Kidney (tissue), 14 donors: ENCODE results near the gene SPO11. TPM values are rescaled to one million over a fixed set of nuclear protein-coding genes. Genes with fewer than 3 reads are reported as not detected.

ENCODE experiments used
- DNase-seq, 5 donors: peaks; one replicate each; pipeline ENCODE4 v3.0.0-alpha.2; 2013 to 2020
- FAIRE-seq: peaks from 2 replicates; lab custom pipeline; 2012; peaks lifted over from hg19 to GRCh38; lab: Jason Lieb, UNC
- H3K27ac ChIP-seq, 2 donors: one replicate each; pipeline ENCODE4 v1.7.0; 2013; ENCODE audit warnings: low read depth in 2 of 2, low read length in 2 of 2, inconsistent platforms in 1 of 2
- H3K27me3 ChIP-seq: one replicate; pipeline ENCODE4 v1.7.1; 2013; ENCODE audit warnings: low read length, inconsistent platforms; ENCODE audit not compliant: control insufficient read depth, insufficient read depth
- H3K36me3 ChIP-seq, 3 donors: one replicate each; pipeline versions ENCODE4 v1.7.0 to v1.7.1; 2013; ENCODE audit warnings: low read length in 3 of 3, control low read depth in 1 of 3, inconsistent platforms in 1 of 3; ENCODE audit not compliant: insufficient read depth in 3 of 3, control insufficient read depth in 2 of 3
- H3K4me1 ChIP-seq, 3 donors: one replicate each; pipeline versions ENCODE4 v1.7.0 to v1.7.1; 2013; ENCODE audit warnings: low read length in 3 of 3, inconsistent platforms in 1 of 3, low read depth in 1 of 3; ENCODE audit not compliant: control insufficient read depth in 2 of 3, insufficient read depth in 2 of 3
- H3K4me3 ChIP-seq, 3 donors: one replicate each; pipeline versions ENCODE4 v1.7.0 to v1.8.1; 2013; ENCODE audit warnings: low read length in 3 of 3, control low read depth in 1 of 3, inconsistent platforms in 1 of 3
- H3K9ac ChIP-seq, 3 donors: one replicate each; pipeline versions ENCODE4 v1.7.0 to v1.7.1; 2013; ENCODE audit warnings: low read length in 3 of 3, control low read depth in 1 of 3, inconsistent platforms in 1 of 3
- H3K9me3 ChIP-seq, 3 donors: one replicate each; pipeline versions ENCODE4 v1.7.0 to v1.7.1; 2013; ENCODE audit warnings: low read length in 3 of 3, control low read depth in 1 of 3, inconsistent platforms in 1 of 3; ENCODE audit not compliant: control insufficient read depth in 2 of 3, insufficient read depth in 1 of 3
- CTCF ChIP-seq: IDR thresholded peaks from 3 replicates; pipeline ENCODE4 v1.5.1; 2012; ENCODE audit warnings: mild to moderate bottlenecking, moderate library complexity, borderline replicate concordance; ENCODE audit not compliant: insufficient read depth; ENCODE audit errors: extremely low read depth
- intact Hi-C: fragments of 100-400 bp; cut with DNase I; formaldehyde crosslinking; loops from one replicate; pipeline ENCODE4 v1.11.1; 2022
- polyA plus RNA-seq: library from polyadenylated mRNA; stranded (reverse); fragments of 350-450 nt; fragmentation: Illumina TruSeq; extraction: RNeasy Lipid Tissue Mini Kit (QIAGEN cat#74804); gene quantifications from one replicate; pipeline ENCODE4 v1.2.3, GENCODE V29; 2014; ENCODE audit warnings: low read depth, low replicate concordance; ENCODE audit not compliant: insufficient read depth
- total RNA-seq: library from RNA; stranded (reverse); fragmentation: NEBNext Ultra II Directional; extraction: Animal tissue kit (Norgen Biotek cat#: 25700); gene quantifications from one replicate; pipeline ENCODE4 v1.2.1, GENCODE V29; 2021
- donor health status: control.
- donor health status: control.
- donor health status: control.
- donor health status: control.
- donor health status: control.
- donor health status: DM: yes; HTN: yes; CAD: no.
- donor health status: Normal renal cell carcinoma (clear cell type).

The SPO11 gene
- total and polyA plus RNA-seq, 2 donors from 2014 or later, result not detected

- intact Hi-C loops, result loop anchor here (5.0 kb wide), 1 partner anchor 117 kb away; no protein-coding TSS in a partner anchor
- H3K9me3 ChIP-seq, result no peaks in the 10 kb centered on the region
- H3K27me3 ChIP-seq, result no peaks in the 10 kb centered on the region
- no peak overlapping the region for H3K4me3 ChIP-seq
- DNase-seq (peak in 2 of 5 donors; percentile 23 to 58), FAIRE-seq (no peak)
- H3K27ac ChIP-seq, result no peak overlapping the region
- no peak overlapping the region for H3K9ac ChIP-seq
- peaks cover 0 to 2% (median 0%) of the 10 kb centered on the region in 3 donors for H3K36me3 ChIP-seq
- TF ChIP-seq CTCF, result no peak
- peaks cover 0 to 3% (median 0%) of the 10 kb centered on the region in 3 donors for H3K4me1 ChIP-seq
These were observed 55.6 kb downstream of the SPO11 start for GRCh38 chr20:57384953-57385761.

GRCh38 chr20:57385940-57386339 is 56.3 kb downstream of the SPO11 start:
- Histone ChIP-seq H3K4me3 (no peak overlapping the region), H3K36me3 (no peaks in the 10 kb centered on the region), H3K27ac (no peak overlapping the region), H3K4me1 (peaks cover 0 to 3% (median 0%) of the 10 kb centered on the region in 3 donors), H3K27me3 (no peaks in the 10 kb centered on the region), H3K9ac (no peak overlapping the region), H3K9me3 (no peaks in the 10 kb centered on the region)
- TF ChIP-seq CTCF, result no peak
- intact Hi-C loops, result no loop called here
- no peak for FAIRE-seq
- peak in 2 of 5 donors; percentile 28 to 42 for DNase-seq

GRCh38 chr20:57386762-57387161 is 57.2 kb downstream of the SPO11 start:
- Histone ChIP-seq H3K4me3 (no peak overlapping the region), H3K9me3 (no peaks in the 10 kb centered on the region), H3K36me3 (no peaks in the 10 kb centered on the region), H3K4me1 (peaks cover 0 to 3% (median 0%) of the 10 kb centered on the region in 3 donors), H3K27me3 (no peaks in the 10 kb centered on the region), H3K27ac (no peak overlapping the region), H3K9ac (no peak overlapping the region)
- no peak for TF ChIP-seq CTCF
- intact Hi-C loops, result no loop called here
- peak in 2 of 5 donors; percentile 33 to 52 for DNase-seq
- FAIRE-seq, result no peak
